ENCODE results near the gene IMMP2L. TPM values are rescaled to one million over a fixed set of nuclear protein-coding genes. Genes with fewer than 3 reads are reported as not detected.
A peak's percentile ranks its signal among the peaks of the same experiment; 100 is the strongest.

IMMP2L gene
- total RNA-seq, 4 donors from 2014 or later: 12.4 to 31.7 (median 22.8) TPM

DNA sequence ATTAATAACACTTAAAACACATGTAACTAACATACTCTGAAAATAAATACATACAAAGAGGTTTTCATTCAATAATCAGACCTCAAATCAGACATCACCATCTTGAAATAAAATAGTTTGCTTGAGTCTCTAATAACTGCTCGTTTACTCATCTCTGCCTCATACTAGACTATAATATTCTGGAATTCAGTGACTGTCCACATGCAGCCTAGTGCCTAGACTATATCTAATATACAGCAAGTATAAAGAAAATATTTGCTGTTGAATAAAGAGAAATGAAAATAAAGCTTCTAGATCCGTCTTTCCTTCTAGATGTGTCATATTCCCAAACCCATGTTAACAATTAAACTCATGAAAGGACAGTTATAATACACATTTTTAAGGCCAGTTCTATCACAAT lies 707.6 kb downstream of the IMMP2L start:
- TF ChIP-seq, protein P1, sequence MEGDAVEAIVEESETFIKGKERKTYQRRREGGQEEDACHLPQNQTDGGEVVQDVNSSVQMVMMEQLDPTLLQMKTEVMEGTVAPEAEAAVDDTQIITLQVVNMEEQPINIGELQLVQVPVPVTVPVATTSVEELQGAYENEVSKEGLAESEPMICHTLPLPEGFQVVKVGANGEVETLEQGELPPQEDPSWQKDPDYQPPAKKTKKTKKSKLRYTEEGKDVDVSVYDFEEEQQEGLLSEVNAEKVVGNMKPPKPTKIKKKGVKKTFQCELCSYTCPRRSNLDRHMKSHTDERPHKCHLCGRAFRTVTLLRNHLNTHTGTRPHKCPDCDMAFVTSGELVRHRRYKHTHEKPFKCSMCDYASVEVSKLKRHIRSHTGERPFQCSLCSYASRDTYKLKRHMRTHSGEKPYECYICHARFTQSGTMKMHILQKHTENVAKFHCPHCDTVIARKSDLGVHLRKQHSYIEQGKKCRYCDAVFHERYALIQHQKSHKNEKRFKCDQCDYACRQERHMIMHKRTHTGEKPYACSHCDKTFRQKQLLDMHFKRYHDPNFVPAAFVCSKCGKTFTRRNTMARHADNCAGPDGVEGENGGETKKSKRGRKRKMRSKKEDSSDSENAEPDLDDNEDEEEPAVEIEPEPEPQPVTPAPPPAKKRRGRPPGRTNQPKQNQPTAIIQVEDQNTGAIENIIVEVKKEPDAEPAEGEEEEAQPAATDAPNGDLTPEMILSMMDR (IDR thresholded peaks at IDR 0.05): no peak
- ATAC-seq (ENCODE audit: low FRiP score): no peak
- no peak for DNase-seq (ENCODE audit: low spot score)

DNA sequence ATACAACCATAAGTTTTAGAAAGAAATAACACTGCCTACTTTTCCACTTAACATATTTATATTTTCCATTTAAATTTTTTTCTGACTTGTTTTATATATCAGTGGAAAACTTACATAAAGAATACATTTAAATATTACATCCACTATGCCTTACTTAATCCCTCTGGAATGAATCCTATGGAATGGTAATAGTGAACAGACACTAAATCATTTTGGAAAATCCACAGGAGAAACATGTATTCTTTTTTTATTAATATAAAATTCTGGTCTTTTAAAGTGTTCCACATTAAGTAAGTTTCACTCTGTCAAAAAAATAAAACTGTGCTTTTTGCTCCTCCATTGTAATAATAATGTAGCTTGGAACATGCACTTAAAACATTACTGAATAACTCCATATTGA lies 708.1 kb downstream of the IMMP2L start:
- ATAC-seq (ENCODE audit: low FRiP score) (no peak), DNase-seq (ENCODE audit: low spot score) (no peak)
- TF ChIP-seq, protein P1 (IDR thresholded peaks at IDR 0.05): no peak

DNA sequence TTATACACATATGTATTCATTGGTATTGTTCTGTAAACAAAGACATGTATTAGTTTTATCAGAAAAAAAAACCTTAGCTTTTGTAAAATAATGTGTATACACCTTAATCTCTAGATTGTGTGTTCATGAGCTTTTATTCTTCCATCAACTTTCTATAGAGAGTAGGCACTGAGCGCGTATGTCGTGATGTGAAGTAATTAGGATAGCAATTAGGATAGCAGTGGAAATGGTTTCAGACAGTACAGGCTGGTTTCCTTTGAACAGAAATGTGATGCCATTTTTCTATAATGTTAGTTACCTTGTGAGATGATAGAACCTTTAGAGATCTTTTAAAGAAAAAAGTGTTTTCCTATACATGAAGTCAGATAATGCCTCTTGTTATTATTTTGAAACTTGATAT lies 709.0 kb downstream of the IMMP2L start:
- TF ChIP-seq, protein P1 (IDR thresholded peaks at IDR 0.05): no peak
- ATAC-seq (ENCODE audit: low FRiP score) (no peak), DNase-seq (ENCODE audit: low spot score) (no peak)

DNA sequence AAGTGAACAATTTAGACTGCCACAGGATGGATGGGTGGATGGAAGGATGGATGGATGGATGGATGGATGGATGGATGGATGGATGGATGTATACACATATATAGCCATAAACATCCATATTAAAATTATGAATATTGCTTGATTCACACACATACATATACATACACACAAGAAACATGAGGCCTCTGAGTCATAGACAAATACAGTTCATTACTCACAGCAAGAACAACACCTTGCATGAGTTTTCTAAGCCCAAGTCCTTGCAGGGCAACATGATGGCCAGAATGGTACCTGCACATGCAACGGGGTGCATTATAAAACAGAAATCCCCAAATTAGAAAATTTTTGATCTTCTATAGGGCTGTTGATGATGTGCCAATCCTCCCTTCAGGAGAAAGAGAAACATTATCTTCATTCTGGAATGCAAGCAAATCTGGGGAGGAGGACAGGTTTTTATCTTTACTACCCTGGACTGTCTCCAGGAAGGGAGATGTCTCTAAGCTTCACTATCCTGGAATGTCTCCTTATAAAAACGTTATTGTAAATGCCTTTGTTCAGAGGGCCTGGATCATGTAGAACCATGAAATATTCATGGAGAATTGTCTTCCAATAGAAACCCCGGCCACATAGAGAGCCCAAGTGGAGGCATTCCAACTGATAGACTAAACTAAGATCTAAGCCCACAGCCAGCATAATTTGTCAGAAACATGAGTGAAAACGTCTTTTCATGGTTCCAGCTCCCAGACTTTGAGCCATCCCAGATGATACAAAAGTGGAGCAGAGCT lies 709.9 kb downstream of the IMMP2L start:
- DNase-seq (ENCODE audit: low spot score) (no peak), ATAC-seq (ENCODE audit: low FRiP score) (peak; percentile 59)
- TF ChIP-seq, protein P1 (IDR thresholded peaks at IDR 0.05): no peak

DNA sequence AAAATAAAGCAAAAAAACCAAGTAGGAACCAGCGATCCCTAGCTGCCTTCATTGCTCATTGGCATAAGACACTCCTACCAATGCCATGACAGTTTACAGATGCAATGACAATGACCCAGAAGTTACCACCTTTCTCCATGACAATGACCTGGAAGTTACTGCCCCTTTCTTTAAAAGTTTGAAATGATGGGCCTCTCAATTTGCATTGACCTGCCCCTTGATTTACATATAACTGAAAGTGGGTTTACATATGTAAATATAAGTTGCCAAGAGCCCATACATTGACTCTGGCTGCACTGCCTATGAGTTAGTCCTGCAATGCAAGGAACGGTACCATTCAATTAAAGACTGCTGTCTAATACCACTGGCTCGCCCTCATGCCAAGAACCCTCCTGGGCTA lies 712.1 kb downstream of the IMMP2L start:
- ATAC-seq (ENCODE audit: low FRiP score) (no peak), DNase-seq (ENCODE audit: low spot score) (no peak)
- TF ChIP-seq, protein P1 (IDR thresholded peaks at IDR 0.05): no peak

DNA sequence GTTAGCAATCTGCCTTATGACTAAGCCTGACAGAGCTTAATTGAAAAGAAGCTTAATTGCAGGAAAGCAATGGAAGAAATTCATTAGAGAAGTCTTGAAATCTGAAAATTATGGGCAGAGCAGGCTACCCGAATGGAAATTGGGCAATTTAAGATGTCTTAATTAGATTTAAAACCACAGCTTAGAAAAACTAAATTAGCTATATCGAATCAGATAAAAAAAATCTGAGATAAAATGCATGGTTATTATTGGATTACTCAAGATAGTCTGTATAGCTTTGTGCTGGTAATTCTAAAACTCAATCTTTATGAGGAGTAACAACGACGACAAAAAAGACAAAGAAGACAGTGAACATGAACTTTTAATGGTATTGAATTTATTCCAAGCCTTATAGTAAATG lies 719.5 kb downstream of the IMMP2L start:
- DNase-seq (ENCODE audit: low spot score): no peak
- TF ChIP-seq, protein P1 (IDR thresholded peaks at IDR 0.05): no peak
- ATAC-seq (ENCODE audit: low FRiP score): no peak
